Fibroblast of peridontal ligament (primary cell): ENCODE results near the gene EGLN3.

Source experiments
- DNase-seq: peaks from one replicate; pipeline ENCODE4 v3.0.0-alpha.2; 2010; ENCODE audit errors: extremely low read depth

EGLN3 gene

DNA sequence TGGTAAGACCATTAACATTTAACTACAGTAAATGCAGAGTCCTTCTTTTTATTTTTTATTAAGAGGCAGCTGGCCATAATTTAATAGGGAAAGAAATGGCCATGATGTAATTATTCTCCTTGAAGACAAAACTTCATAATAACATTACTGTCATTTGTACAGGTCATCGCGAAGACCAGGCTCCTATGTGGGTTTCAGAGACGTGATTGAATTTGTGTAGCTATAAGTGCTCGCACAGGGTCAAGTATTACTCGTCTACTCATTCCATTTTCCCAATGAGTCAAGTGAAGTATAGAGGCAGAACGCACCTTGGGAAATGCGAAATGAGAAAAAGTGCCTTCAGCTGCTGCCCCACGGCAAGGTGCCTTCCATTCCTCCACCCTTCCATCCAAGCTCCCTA lies 40.4 kb downstream of the EGLN3 start:
- DNase-seq, result no peak

DNA sequence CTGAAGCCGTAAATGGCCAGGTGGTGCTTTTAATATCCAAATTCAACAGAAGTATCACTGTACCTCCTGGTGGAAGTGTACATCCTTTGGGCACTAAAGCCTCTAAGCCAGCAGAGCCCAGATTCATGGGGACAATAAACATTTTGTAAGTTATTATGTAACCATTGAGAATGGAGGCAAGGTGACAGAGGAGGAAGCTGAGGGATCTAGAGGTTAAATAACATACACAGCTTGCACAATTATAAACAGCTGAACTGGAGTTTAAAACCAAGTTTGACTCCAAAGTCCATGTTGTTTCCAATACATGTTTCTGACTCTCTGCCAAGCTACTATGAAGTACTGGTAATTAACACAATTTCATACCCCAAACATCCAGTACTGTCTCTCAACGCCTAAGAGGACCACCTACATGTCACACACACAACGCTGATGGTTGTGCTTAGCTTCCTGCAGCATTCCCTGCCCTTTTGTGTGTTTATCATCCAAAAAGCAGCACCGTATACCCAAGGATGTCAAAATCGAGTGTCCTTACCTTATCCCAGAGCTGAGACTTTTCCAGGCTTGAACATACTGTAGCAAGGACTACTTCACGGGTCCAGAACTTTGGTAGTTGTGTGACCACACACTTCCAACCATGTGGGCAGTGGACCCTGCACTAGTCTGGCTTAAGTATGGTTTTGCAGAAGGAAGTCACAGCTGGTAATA lies 41.3 kb downstream of the EGLN3 start:
- DNase-seq, result no peak

DNA sequence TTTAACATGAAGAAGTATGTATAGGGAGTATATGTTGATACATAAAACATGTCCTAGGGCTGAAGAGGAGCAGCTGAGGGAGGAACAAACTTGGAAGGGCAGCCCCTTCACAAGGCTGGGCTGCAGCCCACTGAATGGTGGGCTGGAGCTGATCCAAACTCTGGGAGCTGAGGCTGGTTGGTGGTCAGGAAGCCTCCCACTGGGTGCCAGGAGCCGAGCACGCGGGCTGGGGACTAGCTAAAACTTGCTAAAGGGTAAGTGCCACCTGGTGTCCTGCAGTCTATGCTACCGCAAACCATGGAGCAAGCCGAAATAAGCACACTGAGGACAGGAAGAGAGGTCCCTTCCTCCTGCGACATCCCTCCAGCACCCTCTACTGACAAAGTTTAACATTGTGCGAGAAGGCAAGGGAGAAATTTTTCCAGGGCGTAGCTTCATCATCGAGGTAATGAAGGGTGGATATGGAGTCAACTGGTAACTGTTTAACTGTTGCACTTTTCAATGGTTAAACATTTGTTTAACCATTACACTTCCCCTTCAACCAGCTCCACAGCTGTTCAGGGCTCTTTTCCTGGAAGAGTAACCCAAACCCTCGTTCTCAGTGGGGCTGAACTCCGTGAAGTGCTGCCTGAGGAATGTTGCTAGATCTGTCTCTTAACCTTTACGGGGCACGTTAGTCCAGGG lies 42.2 kb downstream of the EGLN3 start:
- DNase-seq, result no peak

DNA sequence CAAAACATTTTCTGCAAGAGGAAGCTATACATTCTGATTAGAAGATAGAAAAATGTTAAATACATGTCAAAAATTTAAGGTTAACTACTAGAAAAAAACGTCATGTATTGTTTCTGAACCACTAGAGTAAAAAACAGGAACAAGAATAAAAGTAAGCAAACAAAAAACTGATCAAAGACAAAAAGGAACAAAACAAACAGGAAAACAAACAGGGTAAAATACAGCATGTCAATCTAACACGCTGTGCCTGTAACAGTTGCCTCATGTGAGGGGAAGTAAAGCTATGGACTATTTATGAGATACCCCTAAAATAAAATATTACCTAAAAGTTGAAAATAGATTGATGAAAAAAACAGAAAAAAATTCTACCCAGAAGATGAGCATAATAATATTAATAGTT lies 43.9 kb downstream of the EGLN3 start:
- no peak for DNase-seq

DNA sequence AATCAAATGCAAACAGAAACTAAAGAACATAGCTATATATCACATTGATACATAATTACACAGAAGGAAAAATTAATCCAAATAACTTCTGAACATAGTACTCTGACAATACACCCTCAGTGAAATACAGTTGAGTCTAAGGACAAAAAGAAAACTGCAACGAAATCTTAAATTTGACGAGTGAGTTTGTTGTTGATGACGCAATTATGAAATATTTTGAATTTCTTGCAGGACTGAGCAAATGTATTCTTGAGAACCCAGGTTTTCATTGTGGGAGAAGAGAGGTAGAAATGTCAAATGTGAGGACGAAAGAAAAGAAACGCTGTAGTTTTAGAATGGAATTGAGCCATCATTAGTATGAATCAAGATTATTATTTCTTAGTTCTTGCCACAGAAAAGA lies 46.3 kb downstream of the EGLN3 start:
- no peak for DNase-seq

DNA sequence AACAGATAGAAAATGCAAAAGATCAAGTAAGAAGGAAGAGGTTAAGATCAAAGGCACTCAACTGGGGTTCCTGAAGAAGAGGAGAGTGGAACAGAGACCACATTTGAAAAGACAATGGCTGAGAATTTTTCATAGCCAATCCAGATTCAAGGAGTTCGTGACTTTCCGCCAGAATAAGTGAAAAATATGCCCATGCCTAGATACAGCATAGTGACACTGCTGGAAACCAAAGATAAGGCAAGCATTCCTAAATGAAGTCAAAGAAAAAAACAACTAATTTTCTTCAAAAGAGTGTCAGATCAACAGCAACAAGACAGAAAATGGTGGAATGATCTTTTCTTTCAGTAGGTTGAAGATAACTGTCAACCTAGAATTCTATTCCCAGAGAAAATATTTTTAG lies 47.5 kb downstream of the EGLN3 start:
- no peak for DNase-seq

DNA sequence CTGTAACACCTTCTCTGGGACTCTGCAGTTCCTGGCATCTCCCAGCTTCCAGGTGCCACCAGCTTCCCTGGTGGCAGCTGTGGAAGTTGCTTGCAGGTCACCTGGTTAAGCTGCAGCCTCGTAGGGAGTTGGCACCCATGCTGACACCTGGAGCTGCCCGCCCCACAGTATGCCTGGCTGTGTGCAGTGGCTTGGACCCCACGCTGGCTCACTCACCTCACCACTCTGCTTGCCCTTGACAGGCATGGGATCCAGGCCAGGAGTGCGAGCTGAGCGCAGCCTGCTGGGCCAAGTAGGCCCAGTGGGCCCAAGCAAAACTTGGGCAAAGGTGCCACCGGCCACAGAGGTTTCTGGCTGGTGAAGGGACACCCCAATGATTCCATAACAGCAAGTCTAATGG lies 48.5 kb downstream of the EGLN3 start:
- DNase-seq, result no peak

DNA sequence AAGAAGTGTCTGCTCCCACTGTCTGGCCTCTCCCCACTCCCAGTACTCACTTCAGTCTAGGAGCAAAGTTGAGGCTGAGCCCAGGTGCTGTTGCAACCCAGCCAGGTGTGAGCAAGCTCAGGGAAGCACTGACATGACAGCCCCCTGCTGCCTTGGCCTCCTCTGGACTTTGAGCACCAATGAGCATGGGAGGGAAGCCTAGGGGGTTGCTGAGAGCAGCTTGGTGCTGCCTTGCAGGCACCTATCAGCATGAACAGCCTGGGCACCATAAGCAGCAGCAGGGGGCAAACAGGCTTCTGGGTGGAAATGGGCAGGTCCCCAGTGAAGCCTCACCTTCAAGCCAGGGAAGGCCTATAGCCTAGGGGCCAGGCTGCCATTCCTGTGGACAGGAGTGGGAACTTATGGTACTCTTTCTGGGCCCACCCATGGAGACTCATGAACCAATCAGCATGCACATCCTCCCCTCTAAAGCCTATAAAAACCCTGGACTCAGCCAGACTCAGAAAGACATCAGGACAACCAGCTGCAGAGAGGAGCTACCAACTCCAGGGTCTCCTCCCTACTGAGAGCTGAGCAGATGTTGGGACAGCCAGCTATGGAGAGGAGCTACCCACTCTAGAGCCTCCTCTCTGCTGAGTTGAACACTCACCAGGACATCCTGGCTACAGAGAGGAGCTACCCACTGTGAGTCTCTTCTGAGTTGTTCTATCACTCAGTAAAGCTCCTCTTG lies 49.3 kb downstream of the EGLN3 start:
- DNase-seq, result no peak

DNA sequence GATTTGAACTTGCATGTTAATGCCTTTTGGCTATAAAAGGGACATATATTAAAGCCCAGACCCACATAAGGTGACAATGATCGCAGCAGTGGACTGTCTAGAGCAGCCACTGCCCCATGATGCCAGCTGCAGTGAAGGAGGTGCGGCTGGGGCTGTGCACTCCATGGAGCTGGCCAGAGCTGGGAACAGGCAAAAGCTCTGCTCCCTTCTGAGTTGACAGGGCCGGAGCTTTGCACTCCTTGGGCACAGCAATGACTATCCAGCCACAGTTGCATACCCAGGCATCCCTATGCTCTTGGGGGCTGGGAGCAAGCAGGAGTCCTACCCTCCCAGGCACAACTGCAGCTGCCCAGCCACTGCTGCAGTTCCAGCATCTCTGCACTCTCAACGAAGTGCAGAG lies 50.2 kb downstream of the EGLN3 start:
- DNase-seq, result no peak

DNA sequence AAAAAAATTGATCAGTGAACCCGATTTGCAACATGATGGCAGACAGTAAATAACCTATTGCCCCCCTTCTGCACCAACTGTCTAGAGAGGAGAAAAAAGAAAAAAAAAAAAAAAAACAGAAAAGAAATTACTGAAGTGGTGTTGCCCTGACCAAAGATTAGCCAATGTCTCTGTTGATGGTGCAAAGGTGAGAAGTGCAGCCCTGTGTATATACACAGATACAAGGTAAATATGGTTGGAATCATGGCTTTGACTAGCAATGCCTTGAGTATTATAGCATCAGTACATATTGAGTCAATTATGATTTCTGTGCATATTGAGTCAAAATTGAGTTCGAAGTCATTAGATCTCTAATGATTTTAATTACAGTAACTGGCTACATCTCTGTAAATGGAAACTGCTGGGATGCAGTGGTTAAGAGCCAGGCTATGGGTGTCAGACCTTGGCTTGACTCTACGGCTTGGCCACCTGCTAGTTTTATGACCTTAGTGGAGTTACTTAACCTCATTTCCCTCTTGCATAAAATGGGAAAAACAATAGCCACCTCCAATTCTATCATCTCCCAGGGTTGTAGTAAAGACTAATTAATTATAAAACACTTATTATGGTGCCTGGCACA lies 51.0 kb downstream of the EGLN3 start:
- DNase-seq, result no peak

DNA sequence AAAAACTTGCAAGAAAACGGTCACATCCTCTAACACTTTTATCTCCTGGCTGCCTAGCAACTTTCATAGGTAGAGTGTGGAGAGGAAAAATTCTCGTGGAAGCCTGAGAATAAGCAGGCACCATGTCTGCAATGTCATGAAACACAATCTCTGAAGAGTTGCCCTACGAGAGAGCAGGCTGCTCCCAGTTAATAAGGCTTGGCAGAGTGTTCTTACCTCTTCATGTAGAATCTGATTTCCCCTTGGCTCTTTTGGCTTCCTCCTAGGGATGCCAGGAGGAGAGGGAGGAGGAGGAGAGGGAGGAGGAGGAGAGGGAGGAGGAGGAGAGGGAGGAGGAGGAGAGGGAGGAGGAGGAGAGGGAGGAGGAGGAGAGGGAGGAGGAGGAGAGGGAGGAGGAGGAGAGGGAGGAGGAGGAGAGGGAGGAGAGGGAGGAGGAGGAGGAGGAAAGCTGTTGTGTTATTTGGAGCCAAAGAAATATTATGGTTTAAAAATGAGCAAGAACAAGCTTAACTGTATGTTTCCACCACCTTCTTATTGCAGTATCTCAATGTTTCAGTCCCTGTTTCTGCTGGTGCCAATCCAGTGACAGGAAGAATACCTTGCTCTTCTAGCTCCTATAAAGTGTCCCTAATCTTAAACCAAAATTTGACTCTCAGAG lies 52.9 kb downstream of the EGLN3 start:
- no peak for DNase-seq

DNA sequence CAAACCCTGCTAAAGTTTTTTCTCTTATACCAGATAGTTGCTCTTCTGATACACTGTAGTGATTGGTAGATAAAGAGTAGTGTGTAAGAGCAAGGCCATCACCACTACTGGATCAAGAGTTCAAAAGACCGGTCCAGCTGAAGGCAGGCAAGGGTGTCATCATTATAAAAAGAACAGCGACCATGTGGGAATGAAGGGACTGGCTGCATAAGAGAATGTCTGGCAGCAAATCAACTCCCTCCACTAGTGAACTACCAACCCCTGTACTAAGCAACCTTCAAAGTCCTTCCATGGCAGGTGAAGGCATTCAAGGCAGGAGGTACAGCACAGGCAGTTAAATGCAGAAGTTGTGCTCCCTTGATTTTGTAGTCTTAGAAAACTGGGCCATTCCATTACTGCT lies 53.5 kb downstream of the EGLN3 start:
- no peak for DNase-seq

DNA sequence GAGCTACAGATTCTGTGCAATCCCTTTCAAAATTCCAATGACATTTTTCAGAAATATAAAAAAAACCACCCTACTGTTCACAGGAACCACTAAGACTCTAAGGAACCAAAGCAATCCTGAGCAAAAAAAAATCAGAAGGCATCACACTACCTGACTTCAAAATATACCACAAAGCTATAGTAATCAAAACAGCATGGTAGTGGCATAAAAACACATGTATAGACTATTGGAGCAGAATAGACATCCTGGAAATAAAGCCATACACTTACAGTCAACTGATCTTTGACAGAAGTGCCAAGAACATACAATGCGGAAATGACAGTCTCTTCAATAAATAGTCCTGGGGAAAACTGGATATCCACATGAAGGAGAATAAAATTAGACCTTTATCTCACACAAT lies 56.5 kb downstream of the EGLN3 start:
- no peak for DNase-seq

DNA sequence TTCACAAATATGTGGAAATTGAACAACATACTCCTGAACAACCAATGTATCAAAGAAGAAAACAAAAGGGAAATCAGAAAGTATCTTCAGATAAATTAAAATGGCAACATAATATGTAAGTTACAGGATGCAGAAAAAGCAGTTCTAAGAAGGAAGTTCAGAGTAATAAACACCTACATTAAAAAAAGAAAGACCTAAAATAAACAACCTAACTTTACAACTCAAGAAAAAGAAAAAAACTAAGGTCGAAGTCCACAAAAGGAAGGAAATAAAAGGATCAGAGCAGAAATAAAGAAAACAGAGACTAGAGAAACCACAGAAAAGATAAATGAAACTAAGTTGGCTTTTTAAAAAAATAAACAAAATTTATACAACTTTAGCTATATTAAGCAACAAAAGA lies 59.2 kb downstream of the EGLN3 start:
- no peak for DNase-seq

DNA sequence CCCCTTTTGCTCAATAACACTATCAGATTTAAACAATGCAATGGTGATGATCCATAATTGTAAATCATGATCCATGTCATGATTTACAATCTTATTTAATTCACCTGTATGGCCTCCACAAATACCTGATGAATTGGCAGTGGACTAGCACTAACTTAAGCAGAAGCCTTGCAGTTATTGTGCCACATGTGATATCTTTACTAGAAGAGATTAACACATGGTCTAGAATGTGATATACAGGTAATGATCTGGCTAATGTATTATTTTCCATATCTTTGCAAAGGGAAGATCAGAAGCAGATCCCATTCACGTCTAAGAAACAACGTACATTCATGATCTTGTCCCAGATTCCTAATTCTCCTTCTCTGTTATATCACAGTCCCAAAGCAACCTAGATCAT lies 66.0 kb downstream of the EGLN3 start:
- no peak for DNase-seq

DNA sequence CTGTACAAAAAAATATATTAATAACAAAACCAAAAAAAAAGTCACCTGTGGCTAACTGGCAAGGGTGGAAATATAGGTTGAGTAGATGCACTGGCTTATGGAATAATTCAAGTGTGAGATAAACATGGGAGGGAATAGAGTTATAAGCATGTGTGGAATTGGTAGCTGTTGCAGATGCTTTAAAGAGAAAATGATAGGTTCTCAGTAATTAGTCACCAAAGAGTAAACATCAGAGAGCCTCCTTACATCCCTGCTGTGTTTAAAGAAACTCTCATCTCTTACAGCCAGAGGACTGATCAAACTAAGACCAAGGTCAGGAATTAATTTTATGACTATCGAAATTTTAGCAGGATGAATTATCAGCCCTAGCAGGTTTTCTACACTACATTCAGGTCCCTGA lies 70.5 kb downstream of the EGLN3 start:
- no peak for DNase-seq

DNA sequence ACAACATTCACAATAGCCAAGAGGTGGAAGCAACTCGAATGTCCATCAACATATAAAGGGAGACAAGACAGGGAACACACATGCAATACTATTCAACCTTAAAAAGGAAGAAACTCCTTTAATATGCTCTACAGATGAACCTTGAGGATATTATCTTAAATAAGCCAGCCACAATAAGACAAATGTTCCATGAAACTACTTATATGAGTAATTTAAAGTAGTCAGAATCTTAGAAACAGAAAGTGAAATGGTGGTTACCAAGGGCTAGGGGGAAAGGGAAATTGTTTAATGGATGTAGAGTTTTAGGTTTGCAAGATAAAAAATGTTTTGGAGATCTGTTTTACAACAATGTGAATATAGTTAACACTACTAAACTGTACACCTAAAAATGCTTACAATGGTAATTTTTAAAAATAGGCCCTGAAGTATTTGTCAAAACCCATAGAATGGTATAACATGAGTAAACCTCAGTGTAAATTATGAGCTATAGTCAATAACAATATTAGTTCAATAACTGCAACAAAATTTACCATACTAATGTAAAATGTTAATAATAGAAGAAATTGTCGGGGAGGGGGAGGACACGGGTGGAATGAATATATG lies 71.1 kb downstream of the EGLN3 start:
- DNase-seq, result no peak

DNA sequence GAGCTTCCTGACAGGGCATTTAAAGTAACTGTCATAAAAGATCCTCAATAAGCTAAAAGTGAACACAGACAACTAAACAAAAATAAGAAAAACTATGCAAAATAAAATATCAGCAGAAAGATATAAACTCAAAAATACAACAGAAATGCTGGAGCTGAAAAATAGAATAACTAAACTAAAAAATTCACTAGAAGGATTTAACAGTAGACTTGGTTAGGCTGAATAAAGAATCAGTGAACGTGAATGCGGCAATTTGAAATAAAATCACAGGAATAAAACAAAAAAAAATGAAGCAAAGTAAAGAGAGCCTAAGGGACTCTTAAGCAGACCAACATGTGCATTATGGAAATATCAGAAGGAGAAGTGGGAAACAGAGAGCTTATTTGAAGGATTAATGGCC lies 74.6 kb downstream of the EGLN3 start:
- no peak for DNase-seq
